Measurements from ENCODE around the gene MAPK8. TPM values are rescaled to one million over a fixed set of nuclear protein-coding genes. Genes with fewer than 3 reads are reported as not detected.

Gene MAPK8
- polyA plus RNA-seq, 1 of the 3 experiments (the other 2 are of a cell fraction) = 26.4 TPM

GRCh38 chr10:48430402-48430993, 124.0 kb downstream of the MAPK8 start:
- no peaks in the 10 kb centered on the region for H4K20me1 ChIP-seq (ENCODE audit: insufficient read depth)
- no peaks in the 10 kb centered on the region for H3K9me2 ChIP-seq
- TF ChIP-seq MXI1 (IDR thresholded peaks at IDR 0.05; ENCODE audit: low read depth, low read length) (no peak), JUND (IDR thresholded peaks at IDR 0.05) (no peak), RFX5 (IDR thresholded peaks at IDR 0.05; ENCODE audit: low read length) (no peak), RCOR1 (IDR thresholded peaks at IDR 0.05; ENCODE audit: low read length) (no peak), REST (IDR thresholded peaks at IDR 0.05; ENCODE audit: low read depth, low read length) (no peak)
- no peak for DNase-seq
- no peaks in the 10 kb centered on the region for H3K9me3 ChIP-seq
- H2AFZ ChIP-seq (ENCODE audit: low read depth) = no peak overlapping the region
- ChIA-PET CTCF (interaction anchor here (1.0 kb wide), 1 partner anchor 225 kb away, joined by 3 read pairs; no protein-coding TSS in a partner anchor), POLR2A (no interaction called here)
- no peak overlapping the region for H3K4me2 ChIP-seq
- H3K4me1 ChIP-seq (ENCODE audit: control insufficient read depth in 1 of 2, insufficient read depth in 2 of 2, low read depth in 1 of 2, low read length in 1 of 2) = no peaks in the 10 kb centered on the region
- H3F3A ChIP-seq (replicated peaks; ENCODE audit: insufficient read depth) = peaks cover 8% of the 10 kb centered on the region
- no peak overlapping the region for H3K9ac ChIP-seq
- no peaks in the 10 kb centered on the region for H3K27me3 ChIP-seq (ENCODE audit: insufficient read depth)
- 96% methylated on average over 4 of the region's 4 CpGs for WGBS (ENCODE audit: low lambda C conversion rate)
- H3K79me2 ChIP-seq (ENCODE audit: insufficient read depth) = no peaks in the 10 kb centered on the region; the same call in 1 of the 2 replicates
- no peak overlapping the region for H3K27ac ChIP-seq (ENCODE audit: low read depth in 2 of 2, low read length in 1 of 2)
- peaks cover 62 to 67% of the 10 kb centered on the region in 2 experiments for H3K36me3 ChIP-seq (replicated peaks in 1 of 2; ENCODE audit: control insufficient read depth in 1 of 2, insufficient read depth in 2 of 2, low read length in 1 of 2)
- no peak overlapping the region for H3K4me3 ChIP-seq (ENCODE audit: low read depth in 2 of 2, low read length in 1 of 2)

- Histone ChIP-seq H3K27ac (ENCODE audit: low read depth in 2 of 2, low read length in 1 of 2) (no peak overlapping the region), H3K9me3 (no peaks in the 10 kb centered on the region), H3K9me2 (no peaks in the 10 kb centered on the region), H3K4me3 (ENCODE audit: low read depth in 2 of 2, low read length in 1 of 2) (no peak overlapping the region), H3K4me1 (ENCODE audit: control insufficient read depth in 1 of 2, insufficient read depth in 2 of 2, low read depth in 1 of 2, low read length in 1 of 2) (no peaks in the 10 kb centered on the region; a peak in 1 of 4 replicates), H2AFZ (ENCODE audit: low read depth) (no peak overlapping the region), H3K27me3 (ENCODE audit: insufficient read depth) (no peaks in the 10 kb centered on the region), H3K36me3 (replicated peaks in 1 of 2; ENCODE audit: control insufficient read depth in 1 of 2, insufficient read depth in 2 of 2, low read length in 1 of 2) (peaks cover 56 to 72% of the 10 kb centered on the region in 2 experiments), H3F3A (replicated peaks; ENCODE audit: insufficient read depth) (peaks cover 11% of the 10 kb centered on the region), H3K4me2 (no peak overlapping the region), H4K20me1 (ENCODE audit: insufficient read depth) (no peaks in the 10 kb centered on the region), H3K9ac (no peak overlapping the region), H3K79me2 (ENCODE audit: insufficient read depth) (no peaks in the 10 kb centered on the region; the same call in 1 of the 2 replicates)
- DNase-seq = no peak
- ChIA-PET CTCF (interaction anchor here (1.1 to 1.4 kb wide), 3 partner anchors 8 to 224 kb away, joined by 3 to 8 read pairs (median 3); no protein-coding TSS in a partner anchor), POLR2A (no interaction called here)
- TF ChIP-seq CTCF (IDR thresholded peaks at IDR 0.05) (no peak), MAX (IDR thresholded peaks at IDR 0.05; ENCODE audit: low read depth) (no peak), REST (IDR thresholded peaks at IDR 0.05; ENCODE audit: low read depth, low read length) (no peak), ELF1 (IDR thresholded peaks at IDR 0.05) (no peak), GABPA (IDR thresholded peaks at IDR 0.05; ENCODE audit: low read depth) (no peak), USF1 (IDR thresholded peaks at IDR 0.05; ENCODE audit: borderline replicate concordance, low read depth) (no peak), USF2 (IDR thresholded peaks at IDR 0.05; ENCODE audit: borderline replicate concordance, low read depth, low read length) (no peak), YY1 (IDR thresholded peaks at IDR 0.05; ENCODE audit: low read depth) (no peak), NRF1 (IDR thresholded peaks at IDR 0.05; ENCODE audit: low read depth, low read length) (no peak), EP300 (IDR thresholded peaks at IDR 0.05; ENCODE audit: borderline replicate concordance in 1 of 2, low read depth in 1 of 2, low read length in 1 of 2) (no peak)
These were observed 125.4 kb downstream of the MAPK8 start for GRCh38 chr10:48431871-48432270.
